Peyer's patch (tissue), 4 donors: ENCODE data around the gene KCNK5.

ENCODE experiments used
- CTCF ChIP-seq, 6 experiments: fragments of 450-650 bp in 4 of 6; fragments of 200-600 bp in 2 of 6; sonication (generic) in 1 of 6; IDR thresholded peaks; one replicate each; pipeline ENCODE4 v1.5.1; 2017 to 2019; ENCODE audit warnings: antibody characterized with exemption in 6 of 6, mild to moderate bottlenecking in 3 of 6, moderate library complexity in 1 of 6
- POLR2A ChIP-seq, 2 donors: fragments of 450-650 bp; IDR thresholded peaks; one replicate each; pipeline ENCODE4 v1.5.1; 2017; ENCODE audit warnings: antibody characterized with exemption in 2 of 2, mild to moderate bottlenecking in 2 of 2, moderate library complexity in 2 of 2

GRCh38 chr6:39194466-39194865 is 34.8 kb downstream of the KCNK5 start:
- TF ChIP-seq CTCF (IDR thresholded peaks at IDR 0.05): no peak
- no peak for TF ChIP-seq POLR2A (IDR thresholded peaks at IDR 0.05)
